Hematopoietic multipotent progenitor cell treated with erythropoietin and hydrocortisone succinate and interleukin-3 and kit ligand, for 6 days (in vitro differentiated cells): ENCODE results near the gene PNMA6E.
"Not testable (repeated sequence)": the region's sequence is repeated elsewhere in the genome, so short reads cannot be mapped to it uniquely, and the experiment has no call there.

Source experiments
- DNase-seq: peaks from one replicate; pipeline ENCODE4 v3.0.0-alpha.2; 2015

Gene PNMA6E

GRCh38 chrX:153407736-153408135 is 6.6 kb upstream of the PNMA6E start:
- DNase-seq: no peak

GRCh38 chrX:153406903-153407302 is 5.8 kb upstream of the PNMA6E start:
- DNase-seq: no peak

GRCh38 chrX:153406011-153406410 is 4.9 kb upstream of the PNMA6E start:
- no peak for DNase-seq

- no peak for DNase-seq
Measured at GRCh38 chrX:153405426-153405825, 4.3 kb upstream of the PNMA6E start.

GRCh38 chrX:153404333-153404732 is 3.2 kb upstream of the PNMA6E start:
- not testable (repeated sequence) for DNase-seq

GRCh38 chrX:153400146-153401132 is 711 bp downstream of the PNMA6E start:
- DNase-seq: peak; percentile 67

- DNase-seq: no peak
Measured at GRCh38 chrX:153398275-153398960, 2.7 kb downstream of the PNMA6E start.

- DNase-seq: no peak
Measured at GRCh38 chrX:153397256-153397960, 3.7 kb downstream of the PNMA6E start.

- DNase-seq: no peak
Measured at GRCh38 chrX:153396320-153397195, 4.6 kb downstream of the PNMA6E start.

GRCh38 chrX:153395613-153396319 is 5.4 kb downstream of the PNMA6E start:
- DNase-seq: no peak

GRCh38 chrX:153394612-153395011 is 6.5 kb downstream of the PNMA6E start:
- no peak for DNase-seq

GRCh38 chrX:153392642-153393321 is 8.4 kb downstream of the PNMA6E start:
- DNase-seq: no peak

GRCh38 chrX:153389460-153389768 is 11.7 kb downstream of the PNMA6E start:
- DNase-seq: not testable (repeated sequence)

GRCh38 chrX:153388722-153389459 is 12.3 kb downstream of the PNMA6E start:
- no peak for DNase-seq

- no peak for DNase-seq
Measured at GRCh38 chrX:153387987-153388721, 13.0 kb downstream of the PNMA6E start.

- DNase-seq: no peak
Measured at GRCh38 chrX:153387345-153387744, 13.8 kb downstream of the PNMA6E start.

GRCh38 chrX:153386097-153386496 is 15.1 kb downstream of the PNMA6E start:
- DNase-seq: no peak

- DNase-seq: not testable (repeated sequence)
Measured at GRCh38 chrX:153384973-153385372, 16.2 kb downstream of the PNMA6E start.

GRCh38 chrX:153384390-153384789 is 16.8 kb downstream of the PNMA6E start:
- no peak for DNase-seq
